SK-N-SH (cell line): ENCODE measurements around the gene CYP2W1. TPM values are rescaled to one million over a fixed set of nuclear protein-coding genes. Genes with fewer than 3 reads are reported as not detected.

ENCODE experiments used
- CTCF ChIA-PET: fragments of 300-600, 350-600 bp; formaldehyde crosslinking; extraction: SDS; loops from one replicate; lab custom pipeline; 2021; lab: Yijun Ruan, JAX
- POLR2A ChIA-PET: fragments of 350-600 bp; sonication (Branson Sonifier 250); formaldehyde crosslinking; extraction: SDS; loops from one replicate; lab custom pipeline; 2020; ENCODE audit warnings: antibody characterized with exemption, inconsistent platforms; lab: Yijun Ruan, JAX
- DNase-seq: peaks from one replicate; pipeline ENCODE4 v3.0.0; 2012
- H2AFZ ChIP-seq: fragments of 200-600 bp; sonication (generic); 2 replicates; pipeline ENCODE4 v1.8.1; 2016; ENCODE audit warnings: antibody characterized with exemption, mild to moderate bottlenecking, low read depth
- H3F3A ChIP-seq: fragments of 200-600 bp; sonication (generic); replicated peaks from 2 replicates; pipeline ENCODE3; 2016; ENCODE audit warnings: antibody characterized with exemption, mild to moderate bottlenecking; ENCODE audit not compliant: insufficient read depth
- H3K27ac ChIP-seq, 2 experiments: fragments of 200-500 bp in 1 of 2; fragments of 200-600 bp in 1 of 2; sonication (Bioruptor generic) in 1 of 2; sonication (generic), shearing (Covaris generic) in 1 of 2; 2 replicates each; pipeline versions ENCODE4 v1.5.1 to v1.6.1; 2014 to 2016; ENCODE audit warnings: low read depth in 2 of 2, inconsistent platforms in 1 of 2, low read length in 1 of 2, mild to moderate bottlenecking in 1 of 2, mixed read lengths in 1 of 2
- H3K27me3 ChIP-seq: fragments of 200-600 bp; sonication (generic), shearing (Covaris generic); 2 replicates; pipeline ENCODE4 v1.6.1; 2016; ENCODE audit warnings: mixed run types; ENCODE audit not compliant: insufficient read depth
- H3K36me3 ChIP-seq, 2 experiments: fragments of 200-500 bp in 1 of 2; fragments of 200-600 bp in 1 of 2; sonication (Bioruptor generic) in 1 of 2; sonication (generic) in 1 of 2; replicated peaks in 1 of 2; 2 replicates each; pipeline versions ENCODE3 to v1.5.1; 2014 to 2016; ENCODE audit warnings: low read length in 1 of 2, mild to moderate bottlenecking in 1 of 2; ENCODE audit not compliant: insufficient read depth in 2 of 2, control insufficient read depth in 1 of 2
- H3K4me1 ChIP-seq, 2 experiments: fragments of 200-500 bp in 1 of 2; fragments of 200-600 bp in 1 of 2; sonication (Bioruptor generic) in 1 of 2; sonication (generic), shearing (Covaris generic) in 1 of 2; 2 replicates each; pipeline versions ENCODE4 v1.5.1 to v1.6.1; 2014 to 2016; ENCODE audit warnings: low read depth in 1 of 2, low read length in 1 of 2, mixed run types in 1 of 2; ENCODE audit not compliant: insufficient read depth in 2 of 2, control insufficient read depth in 1 of 2
- H3K4me2 ChIP-seq: fragments of 200-600 bp; sonication (generic), shearing (Covaris generic); 2 replicates; pipeline ENCODE4 v1.6.1; 2017; ENCODE audit warnings: mixed run types
- H3K4me3 ChIP-seq, 2 experiments: fragments of 200-500 bp in 1 of 2; fragments of 200-600 bp in 1 of 2; sonication (Bioruptor generic) in 1 of 2; sonication (generic), shearing (Covaris generic) in 1 of 2; 2 replicates each; pipeline versions ENCODE4 v1.5.1 to v1.8.1; 2014 to 2016; ENCODE audit warnings: low read depth in 2 of 2, inconsistent platforms in 1 of 2, low read length in 1 of 2, mild to moderate bottlenecking in 1 of 2, mixed read lengths in 1 of 2, moderate library complexity in 1 of 2
- H3K79me2 ChIP-seq: fragments of 200-600 bp; sonication (generic); 2 replicates; pipeline ENCODE4 v1.8.1; 2017; ENCODE audit warnings: mild to moderate bottlenecking; ENCODE audit not compliant: insufficient read depth
- H3K9ac ChIP-seq: fragments of 200-600 bp; sonication (generic); 2 replicates; pipeline ENCODE4 v1.6.1; 2017; ENCODE audit warnings: mixed run types
- H3K9me2 ChIP-seq: fragments of 200-600 bp; sonication (generic); 2 replicates; pipeline ENCODE4 v1.6.1; 2017; ENCODE audit warnings: mixed run types
- H3K9me3 ChIP-seq: fragments of 200-600 bp; sonication (generic); 2 replicates; pipeline ENCODE4 v1.6.1; 2017; ENCODE audit warnings: mixed run types, mild to moderate bottlenecking, moderate library complexity
- H4K20me1 ChIP-seq: fragments of 200-600 bp; sonication (generic); 2 replicates; pipeline ENCODE4 v1.6.1; 2017; ENCODE audit warnings: mild to moderate bottlenecking, mixed run types; ENCODE audit not compliant: insufficient read depth
- CHD2 ChIP-seq: fragments of 150-350 bp; IDR thresholded peaks from 2 replicates; pipeline ENCODE4 v1.6.1; 2018; ENCODE audit warnings: low read length; ENCODE audit not compliant: partially characterized antibody
- ELF1 ChIP-seq: IDR thresholded peaks from 2 replicates; pipeline ENCODE4 v1.4.0; 2012
- FOSL2 ChIP-seq: IDR thresholded peaks from 2 replicates; pipeline ENCODE4 v1.4.0; 2012; ENCODE audit warnings: low read depth, mild to moderate bottlenecking, moderate library complexity, borderline replicate concordance
- FOXM1 ChIP-seq: IDR thresholded peaks from 2 replicates; pipeline ENCODE4 v1.4.0; 2012; ENCODE audit warnings: low read depth, mild to moderate bottlenecking
- MXI1 ChIP-seq: IDR thresholded peaks from 2 replicates; pipeline ENCODE4 v1.6.1; 2012; ENCODE audit warnings: mild to moderate bottlenecking, low read depth, low read length, improper control_type of control experiment
- NFIC ChIP-seq: IDR thresholded peaks from 2 replicates; pipeline ENCODE4 v1.4.0; 2012; ENCODE audit warnings: borderline replicate concordance
- NRF1 ChIP-seq: IDR thresholded peaks from 2 replicates; pipeline ENCODE4 v1.6.1; 2012; ENCODE audit warnings: low read depth, mild to moderate bottlenecking, low read length
- RAD21 ChIP-seq: IDR thresholded peaks from 2 replicates; pipeline ENCODE4 v1.6.1; 2012; ENCODE audit warnings: mild to moderate bottlenecking, low read length
- RCOR1 ChIP-seq: fragments of 150-350 bp; IDR thresholded peaks from 2 replicates; pipeline ENCODE4 v1.6.1; 2017; ENCODE audit warnings: antibody characterized with exemption, low read length
- RFX5 ChIP-seq: IDR thresholded peaks from 2 replicates; pipeline ENCODE4 v1.6.1; 2012; ENCODE audit warnings: mild to moderate bottlenecking, improper control_type of control experiment, low read length
- SMC3 ChIP-seq: IDR thresholded peaks from 2 replicates; pipeline ENCODE4 v1.6.1; 2012; ENCODE audit warnings: low read depth, low read length, improper control_type of control experiment
- TCF12 ChIP-seq: IDR thresholded peaks from 2 replicates; pipeline ENCODE4 v1.4.0; 2012
- TEAD4 ChIP-seq: IDR thresholded peaks from 2 replicates; pipeline ENCODE4 v1.4.0; 2012; ENCODE audit warnings: mild to moderate bottlenecking, borderline replicate concordance; ENCODE audit not compliant: insufficient read depth
- WGBS: methylation state at CpG from one replicate; pipeline ENCODE4 v1.1.6; 2017; ENCODE audit warnings: low lambda C conversion rate; 5-methylcytosine and 5-hydroxymethylcytosine counted together
- polyA plus RNA-seq, 3 experiments: library from polyadenylated mRNA; depleted of rRNA; stranded (reverse); fragments of >200 nt; gene quantifications; 2 replicates each; pipeline ENCODE4 v1.2.3, GENCODE V29; 2012
- TF ChIP-seq, protein P1 (sequence below): IDR thresholded peaks from 2 replicates; pipeline ENCODE4 v1.4.0; 2012; ENCODE audit warnings: low read depth, borderline replicate concordance
- TF ChIP-seq, protein P2 (sequence below): IDR thresholded peaks from 2 replicates; pipeline ENCODE4 v1.4.0; 2012; ENCODE audit warnings: low read depth, borderline replicate concordance
- TF ChIP-seq, protein P3 (sequence below): fragments of 150-350 bp; IDR thresholded peaks from 2 replicates; pipeline ENCODE4 v1.6.1; 2017; ENCODE audit warnings: antibody characterized with exemption, low read length, low read depth, borderline replicate concordance
- TF ChIP-seq, protein P4 (sequence below): IDR thresholded peaks from 2 replicates; pipeline ENCODE4 v1.4.0; 2012; ENCODE audit warnings: low read depth
- TF ChIP-seq, protein P5 (sequence below): IDR thresholded peaks from 2 replicates; pipeline ENCODE4 v1.6.1; 2012; ENCODE audit warnings: mild to moderate bottlenecking, low read depth, low read length, moderate library complexity

Gene CYP2W1
- polyA plus RNA-seq, 1 of the 3 experiments (the other 2 are of a cell fraction): 0.10 TPM

DNA sequence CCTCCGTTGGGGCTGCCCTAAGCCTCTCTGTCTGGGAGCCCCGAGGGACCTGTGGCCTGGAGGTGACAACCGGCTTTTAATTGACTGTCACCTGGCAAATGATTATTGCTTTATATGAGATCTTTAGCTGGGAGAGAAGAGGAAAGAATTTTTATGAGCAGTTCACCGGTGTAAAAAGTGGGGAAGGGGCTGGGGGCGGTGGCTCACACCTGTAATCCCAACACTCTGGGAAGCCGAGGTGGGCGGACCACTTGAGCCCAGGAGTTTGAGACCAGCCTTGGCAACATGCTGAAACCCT is 5.0 kb upstream of the CYP2W1 start:
- Histone ChIP-seq H3K9me2 (no peaks in the 10 kb centered on the region), H3K27ac (no peak overlapping the region), H3K4me1 (peaks cover 10 to 12% of the 10 kb centered on the region in 2 experiments; a peak in 2 of 4 replicates), H3K4me3 (no peak overlapping the region), H3K9ac (no peak overlapping the region), H3K36me3 (peaks cover 2 to 3% of the 10 kb centered on the region in 2 experiments), H3K9me3 (no peaks in the 10 kb centered on the region), H3K4me2 (no peak overlapping the region), H4K20me1 (peaks cover 19% of the 10 kb centered on the region), H3K79me2 (peaks cover 23% of the 10 kb centered on the region), H3K27me3 (no peaks in the 10 kb centered on the region), H2AFZ (no peak overlapping the region), H3F3A (peaks cover 3% of the 10 kb centered on the region)
- ChIA-PET CTCF (interaction anchor here (1.1 to 8.4 kb wide), 7 partner anchors 14 to 199 kb away, joined by 3 to 134 read pairs (median 13); partner anchors contain the start of gene GPER1), POLR2A (no interaction called here)
- DNase-seq: no peak
- TF ChIP-seq, protein P1, sequence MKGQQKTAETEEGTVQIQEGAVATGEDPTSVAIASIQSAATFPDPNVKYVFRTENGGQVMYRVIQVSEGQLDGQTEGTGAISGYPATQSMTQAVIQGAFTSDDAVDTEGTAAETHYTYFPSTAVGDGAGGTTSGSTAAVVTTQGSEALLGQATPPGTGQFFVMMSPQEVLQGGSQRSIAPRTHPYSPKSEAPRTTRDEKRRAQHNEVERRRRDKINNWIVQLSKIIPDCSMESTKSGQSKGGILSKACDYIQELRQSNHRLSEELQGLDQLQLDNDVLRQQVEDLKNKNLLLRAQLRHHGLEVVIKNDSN: no peak
- TF ChIP-seq MXI1 (no peak), FOSL2 (no peak), SMC3 (no peak), FOXM1 (no peak), NFIC (no peak), RAD21 (no peak), TCF12 (no peak), TEAD4 (no peak), RCOR1 (no peak), ELF1 (no peak), CHD2 (no peak), RFX5 (no peak), NRF1 (no peak)
- TF ChIP-seq, protein P2, sequence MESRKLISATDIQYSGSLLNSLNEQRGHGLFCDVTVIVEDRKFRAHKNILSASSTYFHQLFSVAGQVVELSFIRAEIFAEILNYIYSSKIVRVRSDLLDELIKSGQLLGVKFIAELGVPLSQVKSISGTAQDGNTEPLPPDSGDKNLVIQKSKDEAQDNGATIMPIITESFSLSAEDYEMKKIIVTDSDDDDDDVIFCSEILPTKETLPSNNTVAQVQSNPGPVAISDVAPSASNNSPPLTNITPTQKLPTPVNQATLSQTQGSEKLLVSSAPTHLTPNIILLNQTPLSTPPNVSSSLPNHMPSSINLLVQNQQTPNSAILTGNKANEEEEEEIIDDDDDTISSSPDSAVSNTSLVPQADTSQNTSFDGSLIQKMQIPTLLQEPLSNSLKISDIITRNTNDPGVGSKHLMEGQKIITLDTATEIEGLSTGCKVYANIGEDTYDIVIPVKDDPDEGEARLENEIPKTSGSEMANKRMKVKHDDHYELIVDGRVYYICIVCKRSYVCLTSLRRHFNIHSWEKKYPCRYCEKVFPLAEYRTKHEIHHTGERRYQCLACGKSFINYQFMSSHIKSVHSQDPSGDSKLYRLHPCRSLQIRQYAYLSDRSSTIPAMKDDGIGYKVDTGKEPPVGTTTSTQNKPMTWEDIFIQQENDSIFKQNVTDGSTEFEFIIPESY: no peak
- TF ChIP-seq, protein P3, sequence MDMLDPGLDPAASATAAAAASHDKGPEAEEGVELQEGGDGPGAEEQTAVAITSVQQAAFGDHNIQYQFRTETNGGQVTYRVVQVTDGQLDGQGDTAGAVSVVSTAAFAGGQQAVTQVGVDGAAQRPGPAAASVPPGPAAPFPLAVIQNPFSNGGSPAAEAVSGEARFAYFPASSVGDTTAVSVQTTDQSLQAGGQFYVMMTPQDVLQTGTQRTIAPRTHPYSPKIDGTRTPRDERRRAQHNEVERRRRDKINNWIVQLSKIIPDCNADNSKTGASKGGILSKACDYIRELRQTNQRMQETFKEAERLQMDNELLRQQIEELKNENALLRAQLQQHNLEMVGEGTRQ: no peak
- TF ChIP-seq, protein P4, sequence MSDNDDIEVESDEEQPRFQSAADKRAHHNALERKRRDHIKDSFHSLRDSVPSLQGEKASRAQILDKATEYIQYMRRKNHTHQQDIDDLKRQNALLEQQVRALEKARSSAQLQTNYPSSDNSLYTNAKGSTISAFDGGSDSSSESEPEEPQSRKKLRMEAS: no peak
- TF ChIP-seq, protein P5, sequence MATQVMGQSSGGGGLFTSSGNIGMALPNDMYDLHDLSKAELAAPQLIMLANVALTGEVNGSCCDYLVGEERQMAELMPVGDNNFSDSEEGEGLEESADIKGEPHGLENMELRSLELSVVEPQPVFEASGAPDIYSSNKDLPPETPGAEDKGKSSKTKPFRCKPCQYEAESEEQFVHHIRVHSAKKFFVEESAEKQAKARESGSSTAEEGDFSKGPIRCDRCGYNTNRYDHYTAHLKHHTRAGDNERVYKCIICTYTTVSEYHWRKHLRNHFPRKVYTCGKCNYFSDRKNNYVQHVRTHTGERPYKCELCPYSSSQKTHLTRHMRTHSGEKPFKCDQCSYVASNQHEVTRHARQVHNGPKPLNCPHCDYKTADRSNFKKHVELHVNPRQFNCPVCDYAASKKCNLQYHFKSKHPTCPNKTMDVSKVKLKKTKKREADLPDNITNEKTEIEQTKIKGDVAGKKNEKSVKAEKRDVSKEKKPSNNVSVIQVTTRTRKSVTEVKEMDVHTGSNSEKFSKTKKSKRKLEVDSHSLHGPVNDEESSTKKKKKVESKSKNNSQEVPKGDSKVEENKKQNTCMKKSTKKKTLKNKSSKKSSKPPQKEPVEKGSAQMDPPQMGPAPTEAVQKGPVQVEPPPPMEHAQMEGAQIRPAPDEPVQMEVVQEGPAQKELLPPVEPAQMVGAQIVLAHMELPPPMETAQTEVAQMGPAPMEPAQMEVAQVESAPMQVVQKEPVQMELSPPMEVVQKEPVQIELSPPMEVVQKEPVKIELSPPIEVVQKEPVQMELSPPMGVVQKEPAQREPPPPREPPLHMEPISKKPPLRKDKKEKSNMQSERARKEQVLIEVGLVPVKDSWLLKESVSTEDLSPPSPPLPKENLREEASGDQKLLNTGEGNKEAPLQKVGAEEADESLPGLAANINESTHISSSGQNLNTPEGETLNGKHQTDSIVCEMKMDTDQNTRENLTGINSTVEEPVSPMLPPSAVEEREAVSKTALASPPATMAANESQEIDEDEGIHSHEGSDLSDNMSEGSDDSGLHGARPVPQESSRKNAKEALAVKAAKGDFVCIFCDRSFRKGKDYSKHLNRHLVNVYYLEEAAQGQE: no peak
- 90% methylated on average over 7 of the region's 7 CpGs for WGBS
